Mucosa of descending colon (tissue), 3 donors: Measurements from ENCODE around the gene NUP85. TPM values are rescaled to one million over a fixed set of nuclear protein-coding genes. Genes with fewer than 3 reads are reported as not detected.

ENCODE experiments used
- ATAC-seq: fragments of 200-7000 bp; cut with Tn5 transposase; one replicate; pipeline ENCODE4 v1.9.1; 2020; ENCODE audit warnings: mild to moderate bottlenecking, moderate library complexity
- DNase-seq, 3 donors: peaks; one replicate each; pipeline ENCODE4 v3.0.0-alpha.2; 2020
- H3K36me3 ChIP-seq: fragments of 200-600 bp; one replicate; pipeline ENCODE4 v1.8.0; 2021; ENCODE audit warnings: low read depth, mild to moderate bottlenecking
- H3K4me1 ChIP-seq: fragments of 200-600 bp; one replicate; pipeline ENCODE4 v1.8.0; 2021; ENCODE audit warnings: low read depth, mild to moderate bottlenecking
- H3K4me3 ChIP-seq: fragments of 200-600 bp; one replicate; pipeline ENCODE4 v1.8.0; 2021; ENCODE audit warnings: mild to moderate bottlenecking
- H3K9me3 ChIP-seq: fragments of 200-600 bp; one replicate; pipeline ENCODE4 v1.8.0; 2021; ENCODE audit warnings: mild to moderate bottlenecking
- CTCF ChIP-seq: fragments of 200-600 bp; IDR thresholded peaks from one replicate; pipeline ENCODE4 v1.8.0; 2022; ENCODE audit warnings: antibody characterized with exemption, mild to moderate bottlenecking
- intact Hi-C, 2 donors: fragments of 100-400 bp; cut with DNase I in 1 of 2; cut with micrococcal nuclease in 1 of 2; formaldehyde crosslinking; loops; one replicate each; pipeline versions ENCODE4 v1.11.0 to v1.11.1; 2022; cut with DNase I, micrococcal nuclease
- total RNA-seq, 3 donors: library from RNA; stranded (reverse); fragmentation: NEBNext Ultra II Directional in 2 of 3; extraction: Animal tissue kit (Norgen Biotek cat#: 25700) in 2 of 3; gene quantifications; one replicate each; pipeline versions ENCODE4 v1.2.1 to v1.2.4, GENCODE V29; 2021 to 2023
- donor health status: DM: no; HTN: no; CAD: no; lungs with moderate emphysema.
- donor health status: DM: no; HTN: no; CAD: no.
- donor health status: DM: no; HTN: yes; CAD: no.

The NUP85 gene
- total RNA-seq, 3 donors from 2014 or later: 48.4 to 63.4 (median 62.2) TPM

- intact Hi-C loops: no loop called here
- Histone ChIP-seq H3K4me3 (no peak overlapping the region), H3K9me3 (no peaks in the 10 kb centered on the region)
These were observed 31.9 kb downstream of the NUP85 start for GRCh38 chr17:75237100-75238014.

GRCh38 chr17:75238020-75238580 is 32.6 kb downstream of the NUP85 start:
- DNase-seq: no peak
- no peaks in the 10 kb centered on the region for H3K4me1 ChIP-seq
- no peak overlapping the region for H3K4me3 ChIP-seq
- intact Hi-C loops: no loop called here
- TF ChIP-seq CTCF: no peak
- no peak for ATAC-seq
- H3K36me3 ChIP-seq: peaks cover 7% of the 10 kb centered on the region
- H3K9me3 ChIP-seq: no peaks in the 10 kb centered on the region

More at GRCh38 chr17:75237100-75238014, 31.9 kb downstream of the NUP85 start:
- Histone ChIP-seq H3K36me3 (peaks cover 7% of the 10 kb centered on the region), H3K4me1 (no peaks in the 10 kb centered on the region)
- DNase-seq: no peak
- ATAC-seq: no peak
- no peak for TF ChIP-seq CTCF

GRCh38 chr17:75238684-75239191 is 33.3 kb downstream of the NUP85 start:
- intact Hi-C loops: no loop called here
- peak; percentile 77 for ATAC-seq
- H3K4me3 ChIP-seq: no peak overlapping the region
- no peaks in the 10 kb centered on the region for H3K9me3 ChIP-seq
- TF ChIP-seq CTCF: peak; percentile 82
- peaks cover 7% of the 10 kb centered on the region for H3K36me3 ChIP-seq
- no peaks in the 10 kb centered on the region for H3K4me1 ChIP-seq
- DNase-seq: peak in 2 of 3 donors; percentile 52 to 59

GRCh38 chr17:75239214-75239613 is 33.7 kb downstream of the NUP85 start:
- Histone ChIP-seq H3K4me1 (no peaks in the 10 kb centered on the region), H3K4me3 (no peak overlapping the region), H3K9me3 (no peaks in the 10 kb centered on the region), H3K36me3 (peaks cover 7% of the 10 kb centered on the region)
- TF ChIP-seq CTCF: no peak
- DNase-seq: no peak
- intact Hi-C loops: no loop called here
- no peak for ATAC-seq

GRCh38 chr17:75239778-75240393 is 34.4 kb downstream of the NUP85 start:
- DNase-seq (no peak), ATAC-seq (no peak)
- Histone ChIP-seq H3K4me3 (no peak overlapping the region), H3K4me1 (no peaks in the 10 kb centered on the region), H3K9me3 (no peaks in the 10 kb centered on the region), H3K36me3 (peaks cover 7% of the 10 kb centered on the region)
- no peak for TF ChIP-seq CTCF
- intact Hi-C loops: no loop called here
